ENCODE measurements around the gene POLD4.

- TF ChIP-seq CTCF (IDR thresholded peaks at IDR 0.05) (no peak), POLR2A (IDR thresholded peaks at IDR 0.05) (no peak)
These were observed 33.3 kb downstream of the POLD4 start for GRCh38 chr11:67320011-67320410.
